Measurements from ENCODE around the gene IQCK.

DNA sequence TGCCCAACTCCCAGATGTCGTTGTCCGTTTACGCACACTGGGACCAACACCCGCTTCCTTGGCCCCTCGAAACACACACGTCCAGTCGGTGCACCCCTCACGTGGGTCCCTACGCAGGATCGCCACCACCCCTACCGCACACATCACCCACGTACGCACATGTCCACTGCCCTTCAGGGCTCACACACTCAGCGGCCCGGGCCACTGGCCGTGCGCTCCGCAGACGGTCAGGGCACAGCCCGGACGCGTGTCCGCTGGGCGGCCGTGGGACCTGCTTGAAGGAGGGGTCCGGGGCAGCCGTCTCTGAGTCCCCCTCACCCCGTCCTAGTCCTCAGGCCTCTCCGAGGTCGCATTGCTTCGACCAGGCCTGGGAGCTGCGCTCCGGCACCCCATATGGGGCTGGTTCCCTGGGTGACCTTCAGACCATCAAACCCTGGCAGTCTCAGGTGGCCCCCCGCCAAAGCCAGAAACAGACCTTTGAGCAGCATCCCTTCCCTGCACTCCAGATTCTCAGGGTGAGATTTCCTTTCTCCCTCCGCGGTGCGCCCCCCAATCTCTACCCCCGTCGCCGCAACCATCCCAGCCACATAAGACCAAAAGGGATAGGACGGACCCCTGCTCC is 167.5 kb downstream of the IQCK start:
- peak; percentile 56 for TF ChIP-seq EZH2 (IDR thresholded peaks at IDR 0.05; ENCODE audit: low read length, missing control alignments)
- TF ChIP-seq, protein P1, sequence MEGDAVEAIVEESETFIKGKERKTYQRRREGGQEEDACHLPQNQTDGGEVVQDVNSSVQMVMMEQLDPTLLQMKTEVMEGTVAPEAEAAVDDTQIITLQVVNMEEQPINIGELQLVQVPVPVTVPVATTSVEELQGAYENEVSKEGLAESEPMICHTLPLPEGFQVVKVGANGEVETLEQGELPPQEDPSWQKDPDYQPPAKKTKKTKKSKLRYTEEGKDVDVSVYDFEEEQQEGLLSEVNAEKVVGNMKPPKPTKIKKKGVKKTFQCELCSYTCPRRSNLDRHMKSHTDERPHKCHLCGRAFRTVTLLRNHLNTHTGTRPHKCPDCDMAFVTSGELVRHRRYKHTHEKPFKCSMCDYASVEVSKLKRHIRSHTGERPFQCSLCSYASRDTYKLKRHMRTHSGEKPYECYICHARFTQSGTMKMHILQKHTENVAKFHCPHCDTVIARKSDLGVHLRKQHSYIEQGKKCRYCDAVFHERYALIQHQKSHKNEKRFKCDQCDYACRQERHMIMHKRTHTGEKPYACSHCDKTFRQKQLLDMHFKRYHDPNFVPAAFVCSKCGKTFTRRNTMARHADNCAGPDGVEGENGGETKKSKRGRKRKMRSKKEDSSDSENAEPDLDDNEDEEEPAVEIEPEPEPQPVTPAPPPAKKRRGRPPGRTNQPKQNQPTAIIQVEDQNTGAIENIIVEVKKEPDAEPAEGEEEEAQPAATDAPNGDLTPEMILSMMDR (conservative IDR thresholded peaks at IDR 0.05 in 1 of 2, IDR thresholded peaks at IDR 0.05 in 1 of 2; ENCODE audit: low read depth in 1 of 2, low read length in 2 of 2): no peak

Data from fibroblast of lung (primary cell).